Glutamatergic neuron (in vitro differentiated cells): Measurements from ENCODE around the gene ATXN2. TPM values are rescaled to one million over a fixed set of nuclear protein-coding genes. Genes with fewer than 3 reads are reported as not detected.
A peak's percentile ranks its signal among the peaks of the same experiment; 100 is the strongest.

ENCODE experiments used
- DNase-seq: peaks from one replicate; pipeline ENCODE4 v3.0.0; 2022
- H3K27ac Mint-ChIP-seq: one replicate; pipeline ENCODE4 v1.8.0; 2020; ENCODE audit warnings: mild to moderate bottlenecking, mixed read lengths, inconsistent platforms; ENCODE audit not compliant: unreplicated experiment
- H3K27me3 Mint-ChIP-seq: one replicate; pipeline ENCODE4 v1.8.0; 2020; ENCODE audit warnings: mild to moderate bottlenecking, moderate library complexity, mixed read lengths, inconsistent platforms; ENCODE audit not compliant: unreplicated experiment
- H3K36me3 Mint-ChIP-seq: one replicate; pipeline ENCODE4 v1.8.0; 2020; ENCODE audit warnings: mild to moderate bottlenecking, mixed read lengths, inconsistent platforms; ENCODE audit not compliant: unreplicated experiment
- H3K4me1 Mint-ChIP-seq: one replicate; pipeline ENCODE4 v1.8.0; 2020; ENCODE audit warnings: mild to moderate bottlenecking, low read depth, mixed read lengths, inconsistent platforms; ENCODE audit not compliant: unreplicated experiment
- H3K4me3 Mint-ChIP-seq: one replicate; pipeline ENCODE4 v1.8.0; 2020; ENCODE audit warnings: mild to moderate bottlenecking, mixed read lengths, inconsistent platforms; ENCODE audit not compliant: unreplicated experiment
- H3K9me3 Mint-ChIP-seq: one replicate; pipeline ENCODE4 v1.8.0; 2020; ENCODE audit warnings: mild to moderate bottlenecking, moderate library complexity, mixed read lengths, inconsistent platforms; ENCODE audit not compliant: unreplicated experiment
- CTCF ChIP-seq: fragments of 200-600 bp; sonication (generic); IDR thresholded peaks from one replicate; pipeline ENCODE4 v1.5.0; 2021; ENCODE audit not compliant: partially characterized antibody, unreplicated experiment
- total RNA-seq: library from RNA; stranded (reverse); fragmentation: NEBNext Ultra II Directional; extraction: Animal tissue kit (Norgen Biotek cat#: 25700); gene quantifications from one replicate; pipeline ENCODE4 v1.2.1, GENCODE V29; 2021; ENCODE audit not compliant: unreplicated experiment

The ATXN2 gene
- total RNA-seq, 1 donor from 2014 or later, result 80.8 TPM

- DNase-seq, result no peak
- peaks cover 2% of the 10 kb centered on the region for H3K4me1 Mint-ChIP-seq
- no peak overlapping the region for H3K27ac Mint-ChIP-seq
- peaks cover 2% of the 10 kb centered on the region for H3K27me3 Mint-ChIP-seq
- no peaks in the 10 kb centered on the region for H3K9me3 Mint-ChIP-seq
- no peak overlapping the region for H3K4me3 Mint-ChIP-seq
- no peaks in the 10 kb centered on the region for H3K36me3 Mint-ChIP-seq
- TF ChIP-seq CTCF, result no peak
Observed at GRCh38 chr12:111532751-111533150, 66.4 kb downstream of the ATXN2 start.

- DNase-seq, result peak; percentile 66
- Mint-ChIP-seq H3K9me3 (no peaks in the 10 kb centered on the region), H3K27ac (no peak overlapping the region), H3K4me3 (no peak overlapping the region), H3K27me3 (peaks cover under 1% of the 10 kb centered on the region), H3K36me3 (peaks cover 4% of the 10 kb centered on the region), H3K4me1 (peaks cover 2% of the 10 kb centered on the region)
- peak; percentile 82 for TF ChIP-seq CTCF
Observed at GRCh38 chr12:111529424-111530368, 69.4 kb downstream of the ATXN2 start.

- no peak for TF ChIP-seq CTCF
- Mint-ChIP-seq H3K27ac (no peak overlapping the region), H3K4me3 (no peak overlapping the region), H3K9me3 (no peaks in the 10 kb centered on the region), H3K27me3 (no peaks in the 10 kb centered on the region), H3K36me3 (peaks cover 4% of the 10 kb centered on the region), H3K4me1 (no peaks in the 10 kb centered on the region)
- no peak for DNase-seq
Observed at GRCh38 chr12:111523587-111524167, 75.4 kb downstream of the ATXN2 start.

GRCh38 chr12:111521801-111522200 lies 77.3 kb downstream of the ATXN2 start:
- H3K27ac Mint-ChIP-seq, result no peak overlapping the region
- DNase-seq, result no peak
- peaks cover 4% of the 10 kb centered on the region for H3K36me3 Mint-ChIP-seq
- H3K9me3 Mint-ChIP-seq, result no peaks in the 10 kb centered on the region
- H3K27me3 Mint-ChIP-seq, result no peaks in the 10 kb centered on the region
- H3K4me3 Mint-ChIP-seq, result no peak overlapping the region
- TF ChIP-seq CTCF, result no peak
- H3K4me1 Mint-ChIP-seq, result no peaks in the 10 kb centered on the region

- no peak for DNase-seq
- Mint-ChIP-seq H3K4me1 (no peaks in the 10 kb centered on the region), H3K27me3 (no peaks in the 10 kb centered on the region), H3K9me3 (no peaks in the 10 kb centered on the region), H3K36me3 (peaks cover 1% of the 10 kb centered on the region), H3K27ac (no peak overlapping the region), H3K4me3 (no peak overlapping the region)
- no peak for TF ChIP-seq CTCF
Observed at GRCh38 chr12:111519937-111520336, 79.2 kb downstream of the ATXN2 start.
